ENCODE data around the gene DGUOK.

DNA sequence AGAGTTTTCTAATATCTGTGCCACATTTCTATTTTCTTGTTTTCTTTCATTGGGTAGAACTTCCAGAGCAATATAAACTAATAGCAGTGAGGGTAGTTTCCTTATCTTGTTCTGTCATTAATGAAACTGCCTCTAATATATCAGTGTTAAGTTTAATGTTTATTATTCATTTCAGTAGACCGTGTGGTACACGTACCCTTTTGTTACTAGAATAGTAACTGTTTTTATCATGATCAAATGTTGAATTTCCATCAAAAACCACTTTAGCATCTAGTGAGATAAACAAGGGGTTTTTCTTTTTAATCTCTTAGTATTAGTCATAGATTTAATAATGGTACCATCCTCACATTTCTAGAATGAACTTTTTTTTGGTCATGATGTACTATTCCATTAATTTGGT lies 16.0 kb downstream of the DGUOK start:
- TF ChIP-seq, protein P1, sequence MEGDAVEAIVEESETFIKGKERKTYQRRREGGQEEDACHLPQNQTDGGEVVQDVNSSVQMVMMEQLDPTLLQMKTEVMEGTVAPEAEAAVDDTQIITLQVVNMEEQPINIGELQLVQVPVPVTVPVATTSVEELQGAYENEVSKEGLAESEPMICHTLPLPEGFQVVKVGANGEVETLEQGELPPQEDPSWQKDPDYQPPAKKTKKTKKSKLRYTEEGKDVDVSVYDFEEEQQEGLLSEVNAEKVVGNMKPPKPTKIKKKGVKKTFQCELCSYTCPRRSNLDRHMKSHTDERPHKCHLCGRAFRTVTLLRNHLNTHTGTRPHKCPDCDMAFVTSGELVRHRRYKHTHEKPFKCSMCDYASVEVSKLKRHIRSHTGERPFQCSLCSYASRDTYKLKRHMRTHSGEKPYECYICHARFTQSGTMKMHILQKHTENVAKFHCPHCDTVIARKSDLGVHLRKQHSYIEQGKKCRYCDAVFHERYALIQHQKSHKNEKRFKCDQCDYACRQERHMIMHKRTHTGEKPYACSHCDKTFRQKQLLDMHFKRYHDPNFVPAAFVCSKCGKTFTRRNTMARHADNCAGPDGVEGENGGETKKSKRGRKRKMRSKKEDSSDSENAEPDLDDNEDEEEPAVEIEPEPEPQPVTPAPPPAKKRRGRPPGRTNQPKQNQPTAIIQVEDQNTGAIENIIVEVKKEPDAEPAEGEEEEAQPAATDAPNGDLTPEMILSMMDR (IDR thresholded peaks at IDR 0.05 in 4 of 5, conservative IDR thresholded peaks at IDR 0.05 in 1 of 5) = no peak
- TF ChIP-seq POLR2A (IDR thresholded peaks at IDR 0.05) = no peak
